ENCODE data around the gene MOB3A. TPM values are rescaled to one million over a fixed set of nuclear protein-coding genes. Genes with fewer than 3 reads are reported as not detected.

MOB3A gene
- total RNA-seq, 1 experiment from 2014 or later, result 9.2 TPM

- DNase-seq, result no peak
- Histone ChIP-seq H3K9me3 (replicated peaks) (no peaks in the 10 kb centered on the region), H3K4me1 (peaks cover 11% of the 10 kb centered on the region), H3K4me3 (no peak overlapping the region), H3K27ac (no peak overlapping the region), H3K36me3 (peaks cover 7% of the 10 kb centered on the region; the same call in 1 of the 2 replicates), H3K27me3 (no peaks in the 10 kb centered on the region)
Measured at GRCh38 chr19:2047076-2047448, 49.1 kb downstream of the MOB3A start.

DNA sequence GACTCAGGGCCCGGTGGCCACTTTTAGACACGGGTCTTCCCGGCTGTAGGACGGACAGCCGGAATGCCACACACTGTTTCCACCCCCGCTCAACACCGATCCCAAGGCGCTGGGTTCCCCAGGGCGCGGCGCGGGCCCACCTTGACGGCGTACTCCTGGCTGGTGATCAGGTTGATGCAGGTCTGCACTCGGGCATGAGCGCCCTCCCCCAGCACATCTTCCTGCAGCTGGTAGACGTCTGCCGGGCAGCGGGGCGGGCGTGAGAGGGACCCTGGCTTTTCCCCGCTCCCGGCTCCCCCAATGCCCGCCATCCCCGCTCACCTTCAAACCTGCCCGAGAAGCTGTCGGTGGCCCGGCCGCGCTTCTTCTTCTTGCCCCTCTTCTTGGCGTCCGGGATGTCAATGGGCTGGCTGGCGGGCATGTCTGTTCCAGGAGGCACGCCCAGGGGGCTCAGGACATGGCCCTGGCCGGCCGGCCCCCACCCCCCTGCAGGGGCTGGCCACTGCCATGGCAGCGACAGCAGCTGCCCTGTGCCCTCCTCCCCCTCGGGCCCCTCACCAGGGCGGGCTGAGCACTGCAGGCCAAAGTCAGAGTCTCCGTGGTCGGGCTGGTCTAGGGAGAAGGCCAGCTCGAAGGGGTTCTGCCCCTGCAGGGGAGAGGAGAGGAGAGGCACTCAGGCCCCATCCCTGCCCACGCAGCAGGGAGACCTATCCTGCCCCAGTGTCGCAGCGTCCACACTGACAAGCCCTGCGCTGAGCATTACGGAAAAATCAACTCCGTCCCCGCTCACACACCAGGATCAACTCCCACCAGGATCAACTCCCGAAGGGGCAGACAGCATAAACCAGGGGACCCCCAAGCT, 49.8 kb downstream of the MOB3A start:
- H3K27me3 ChIP-seq, result no peaks in the 10 kb centered on the region
- H3K4me1 ChIP-seq, result peaks cover 11% of the 10 kb centered on the region
- H3K36me3 ChIP-seq, result peaks cover 9% of the 10 kb centered on the region; the same call in 1 of the 2 replicates
- no peak overlapping the region for H3K4me3 ChIP-seq
- DNase-seq, result no peak
- no peak overlapping the region for H3K27ac ChIP-seq
- H3K9me3 ChIP-seq (replicated peaks), result no peaks in the 10 kb centered on the region

DNA sequence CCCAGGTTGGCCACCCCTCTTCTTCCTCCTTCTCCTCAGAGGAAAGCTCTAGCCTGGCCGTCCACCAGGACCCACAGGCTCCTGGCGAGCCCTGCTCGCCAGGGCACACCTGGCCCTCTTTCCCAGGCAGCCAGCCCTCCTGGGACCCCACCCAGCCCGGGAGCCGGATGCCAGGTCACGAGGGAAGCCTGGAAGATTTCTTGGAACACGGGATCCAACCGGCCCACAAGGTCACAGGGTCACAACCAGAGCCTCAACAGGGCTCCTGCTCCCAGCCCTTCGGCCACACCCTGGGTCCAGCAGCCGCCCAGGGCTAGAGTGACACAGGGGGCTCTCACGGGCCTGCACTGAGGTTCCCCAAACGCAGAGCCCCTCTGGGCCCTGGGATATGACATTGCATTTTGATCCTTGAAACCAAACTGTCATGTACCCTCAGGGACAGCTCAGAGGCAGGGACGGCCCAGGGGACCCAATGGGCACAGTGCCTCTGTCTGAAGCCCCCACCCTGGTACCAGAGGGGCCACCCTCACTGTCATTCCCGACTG, 50.6 kb downstream of the MOB3A start:
- H3K4me1 ChIP-seq, result peaks cover 11% of the 10 kb centered on the region
- DNase-seq, result no peak
- H3K27ac ChIP-seq, result no peak overlapping the region
- no peak overlapping the region for H3K4me3 ChIP-seq
- no peaks in the 10 kb centered on the region for H3K9me3 ChIP-seq (replicated peaks)
- H3K36me3 ChIP-seq, result peaks cover 9% of the 10 kb centered on the region; the same call in 1 of the 2 replicates
- H3K27me3 ChIP-seq, result no peaks in the 10 kb centered on the region

DNA sequence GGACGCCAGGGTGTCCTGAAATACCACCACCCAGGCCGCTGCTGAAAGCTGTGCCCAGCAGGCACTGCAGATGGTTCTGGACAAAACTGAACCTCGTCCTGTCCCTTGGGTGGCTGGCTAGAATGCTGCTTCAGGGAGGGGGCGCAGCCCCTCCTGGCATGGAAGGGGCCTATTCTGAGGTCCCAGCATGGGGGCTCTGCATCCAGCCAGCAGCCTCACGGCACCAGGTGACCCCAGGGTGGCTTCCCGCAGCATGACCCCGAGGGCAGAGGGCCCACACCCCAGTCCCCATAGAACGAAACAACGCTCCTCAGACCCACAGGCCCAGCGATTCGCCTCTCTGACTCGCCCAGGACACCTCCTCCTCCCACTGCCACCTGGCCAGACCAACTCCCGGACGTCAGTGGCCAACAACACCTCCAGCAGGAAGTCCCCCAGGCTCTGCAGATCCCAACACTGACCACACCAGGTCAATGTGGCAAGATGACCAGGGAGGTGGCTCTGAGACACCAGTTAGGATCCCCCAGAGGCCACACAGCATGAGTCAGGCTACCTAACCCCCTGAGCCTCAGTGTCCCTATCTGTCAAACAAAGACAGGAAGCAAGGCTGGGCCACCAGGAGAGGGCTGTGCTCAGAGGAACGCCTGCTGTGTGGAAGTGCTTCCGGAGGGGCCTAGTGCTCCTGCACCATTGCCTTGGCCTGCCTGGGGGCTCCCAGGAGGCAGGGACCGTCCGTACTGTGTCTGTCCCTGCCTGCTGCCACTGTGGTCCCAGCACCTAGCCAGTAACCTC, 51.2 kb downstream of the MOB3A start:
- no peak overlapping the region for H3K4me3 ChIP-seq
- no peak overlapping the region for H3K27ac ChIP-seq
- no peaks in the 10 kb centered on the region for H3K27me3 ChIP-seq
- peaks cover 9% of the 10 kb centered on the region; the same call in 1 of the 2 replicates for H3K36me3 ChIP-seq
- no peak for DNase-seq
- no peaks in the 10 kb centered on the region for H3K9me3 ChIP-seq (replicated peaks)
- peaks cover 11% of the 10 kb centered on the region for H3K4me1 ChIP-seq

DNA sequence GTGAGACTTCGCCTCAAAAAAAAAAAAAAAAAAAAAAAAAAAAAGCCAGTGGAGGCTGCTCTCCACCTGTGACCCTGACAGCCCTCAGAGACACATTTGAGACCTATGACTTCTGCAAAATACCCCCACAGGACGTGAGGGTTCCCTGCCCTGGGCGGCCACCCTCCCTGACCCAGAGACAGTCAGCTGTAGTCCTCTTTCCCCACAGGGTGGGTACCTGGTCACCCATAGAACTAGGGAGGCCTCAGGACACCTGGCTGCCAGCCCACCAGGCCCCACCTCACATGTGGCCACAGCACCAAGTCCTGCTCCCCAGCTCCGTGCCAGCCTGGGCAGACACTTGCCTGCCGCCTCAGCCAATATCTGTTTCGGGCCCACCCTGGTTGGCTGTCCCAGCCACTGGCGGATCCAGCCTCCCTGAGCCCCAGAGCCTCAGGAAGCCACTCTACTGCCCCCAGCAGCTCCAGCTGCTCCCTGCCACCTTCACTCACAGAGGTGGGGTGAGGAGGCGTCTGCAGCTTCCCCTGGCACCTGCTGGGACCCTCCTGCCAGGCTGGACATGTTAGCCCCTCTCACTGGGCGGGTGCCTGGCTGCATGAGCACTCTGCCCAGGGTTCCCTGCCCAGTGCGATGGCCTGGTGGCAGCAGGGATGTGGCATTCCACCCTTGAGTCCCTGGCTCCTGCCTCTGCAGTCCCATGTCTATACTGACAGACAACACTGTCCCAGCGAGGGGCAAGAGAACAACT, 52.0 kb downstream of the MOB3A start:
- no peak for DNase-seq
- H3K27me3 ChIP-seq, result no peaks in the 10 kb centered on the region
- H3K27ac ChIP-seq, result no peak overlapping the region
- no peak overlapping the region for H3K4me3 ChIP-seq
- peaks cover 11% of the 10 kb centered on the region for H3K4me1 ChIP-seq
- H3K9me3 ChIP-seq (replicated peaks), result no peaks in the 10 kb centered on the region
- peaks cover 9% of the 10 kb centered on the region; the same call in 1 of the 2 replicates for H3K36me3 ChIP-seq

GRCh38 chr19:2043251-2043641, 52.9 kb downstream of the MOB3A start:
- no peak for DNase-seq
- H3K36me3 ChIP-seq, result peaks cover 9% of the 10 kb centered on the region; the same call in 1 of the 2 replicates
- peaks cover 11% of the 10 kb centered on the region for H3K4me1 ChIP-seq
- no peak overlapping the region for H3K27ac ChIP-seq
- H3K27me3 ChIP-seq, result no peaks in the 10 kb centered on the region
- H3K4me3 ChIP-seq, result no peak overlapping the region
- no peaks in the 10 kb centered on the region for H3K9me3 ChIP-seq (replicated peaks)

DNA sequence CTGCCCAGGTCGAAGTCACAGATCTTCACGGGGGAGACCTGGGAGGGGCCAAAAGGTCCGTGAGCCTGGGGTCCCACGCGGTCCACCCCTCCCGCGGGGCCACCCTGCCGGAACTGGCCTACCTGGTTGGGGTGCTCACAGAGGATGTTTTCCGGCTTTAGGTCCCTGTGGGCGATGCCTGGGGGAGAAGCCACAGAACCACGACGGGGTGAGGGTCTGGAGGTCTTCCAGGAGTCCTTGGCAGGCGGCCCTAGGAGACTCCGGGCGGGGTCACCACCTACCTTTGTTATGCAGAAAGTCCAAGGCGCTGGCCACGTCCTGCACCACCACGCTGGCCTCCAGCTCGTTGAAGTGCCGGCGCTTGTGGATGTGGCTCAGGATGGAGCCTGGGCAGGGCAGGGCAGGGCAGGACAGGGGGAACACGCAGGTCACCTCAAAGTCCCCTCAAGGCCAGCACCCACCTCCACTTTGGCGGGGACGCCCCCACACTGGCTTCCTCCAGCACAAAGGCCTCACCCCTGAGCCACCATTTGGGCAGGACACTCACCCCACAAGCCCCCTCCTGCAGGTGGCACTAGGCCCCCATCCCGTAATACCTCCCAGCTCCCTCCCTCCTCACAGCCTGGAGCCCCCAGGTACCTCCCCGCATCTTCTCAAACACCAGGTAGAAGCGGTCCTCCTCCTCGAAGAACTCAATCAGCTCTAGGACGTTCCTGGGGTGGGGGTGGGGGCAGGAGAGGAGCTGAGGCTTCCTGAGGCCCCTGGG, 53.5 kb downstream of the MOB3A start:
- H3K4me1 ChIP-seq, result peaks cover 8% of the 10 kb centered on the region
- H3K4me3 ChIP-seq, result no peak overlapping the region
- H3K36me3 ChIP-seq, result peaks cover 9% of the 10 kb centered on the region; the same call in 1 of the 2 replicates
- DNase-seq, result no peak
- H3K9me3 ChIP-seq (replicated peaks), result no peaks in the 10 kb centered on the region
- no peaks in the 10 kb centered on the region for H3K27me3 ChIP-seq
- H3K27ac ChIP-seq, result no peak overlapping the region

GRCh38 chr19:2041683-2042484, 54.2 kb downstream of the MOB3A start:
- peaks cover under 1% of the 10 kb centered on the region; the same call in 1 of the 2 replicates for H3K4me1 ChIP-seq
- no peak overlapping the region for H3K4me3 ChIP-seq
- H3K36me3 ChIP-seq, result peaks cover 9% of the 10 kb centered on the region; the same call in 1 of the 2 replicates
- no peak overlapping the region for H3K27ac ChIP-seq
- no peaks in the 10 kb centered on the region for H3K9me3 ChIP-seq (replicated peaks)
- H3K27me3 ChIP-seq, result no peaks in the 10 kb centered on the region
- peak; percentile 50 to 64 for DNase-seq

DNA sequence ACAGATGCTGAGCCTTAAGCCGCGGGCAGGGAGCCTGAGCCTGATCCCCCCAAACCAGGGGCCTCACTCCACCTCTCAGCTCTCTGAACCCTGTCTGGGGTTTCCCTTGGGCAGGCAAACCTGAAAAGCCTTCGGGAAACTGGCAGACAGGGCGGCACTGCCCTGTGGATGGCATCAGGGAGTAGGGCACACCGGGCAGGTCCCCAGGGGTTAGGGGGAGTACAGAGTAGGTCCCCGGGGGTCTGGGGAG, 54.8 kb downstream of the MOB3A start:
- Histone ChIP-seq H3K27me3 (no peaks in the 10 kb centered on the region), H3K4me1 (no peaks in the 10 kb centered on the region), H3K36me3 (peaks cover 9% of the 10 kb centered on the region; the same call in 1 of the 2 replicates), H3K9me3 (replicated peaks) (no peaks in the 10 kb centered on the region), H3K4me3 (no peak overlapping the region), H3K27ac (no peak overlapping the region)
- DNase-seq, result no peak

DNA sequence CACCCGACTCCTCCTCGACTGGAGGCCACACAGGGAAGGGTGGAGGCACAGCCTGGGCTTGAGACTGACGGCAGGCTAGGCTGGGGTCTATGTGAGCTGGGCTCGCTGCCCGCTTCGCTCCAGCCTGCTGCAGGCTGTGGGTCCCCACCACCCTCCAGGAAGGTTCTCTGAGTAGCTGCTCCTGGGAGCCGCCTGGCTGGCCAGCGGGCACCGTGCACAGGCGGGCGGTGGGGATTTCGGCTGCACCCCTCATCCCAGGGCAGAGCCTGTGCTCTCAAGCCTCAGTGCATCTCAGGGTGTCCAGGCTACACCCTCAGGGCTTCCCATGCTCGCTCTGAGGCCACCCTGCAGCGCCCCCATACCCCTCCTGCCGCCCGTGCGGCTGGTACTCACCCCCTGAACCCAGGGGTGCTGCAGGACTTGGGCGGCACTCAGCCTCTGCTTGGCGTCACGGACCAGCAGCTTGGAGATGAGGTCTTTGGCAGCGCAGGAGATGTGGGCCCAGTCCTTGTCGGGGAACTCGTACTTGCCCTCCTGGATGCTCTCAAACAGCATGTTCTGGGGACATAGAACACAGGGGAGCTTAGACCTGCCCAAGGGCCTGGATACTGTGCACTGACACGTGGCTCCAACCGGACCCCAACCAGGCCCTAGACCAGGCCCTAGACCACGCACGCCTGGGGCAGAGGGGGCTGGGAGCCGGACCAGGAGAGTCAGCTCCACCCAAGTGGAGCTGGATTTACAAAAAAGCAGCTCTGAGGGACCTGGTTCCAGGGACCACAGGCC, 55.3 kb downstream of the MOB3A start:
- Histone ChIP-seq H3K4me1 (no peaks in the 10 kb centered on the region), H3K27me3 (no peaks in the 10 kb centered on the region), H3K27ac (no peak overlapping the region), H3K9me3 (replicated peaks) (no peaks in the 10 kb centered on the region), H3K4me3 (no peak overlapping the region), H3K36me3 (peaks cover 7% of the 10 kb centered on the region; the same call in 1 of the 2 replicates)
- no peak for DNase-seq

DNA sequence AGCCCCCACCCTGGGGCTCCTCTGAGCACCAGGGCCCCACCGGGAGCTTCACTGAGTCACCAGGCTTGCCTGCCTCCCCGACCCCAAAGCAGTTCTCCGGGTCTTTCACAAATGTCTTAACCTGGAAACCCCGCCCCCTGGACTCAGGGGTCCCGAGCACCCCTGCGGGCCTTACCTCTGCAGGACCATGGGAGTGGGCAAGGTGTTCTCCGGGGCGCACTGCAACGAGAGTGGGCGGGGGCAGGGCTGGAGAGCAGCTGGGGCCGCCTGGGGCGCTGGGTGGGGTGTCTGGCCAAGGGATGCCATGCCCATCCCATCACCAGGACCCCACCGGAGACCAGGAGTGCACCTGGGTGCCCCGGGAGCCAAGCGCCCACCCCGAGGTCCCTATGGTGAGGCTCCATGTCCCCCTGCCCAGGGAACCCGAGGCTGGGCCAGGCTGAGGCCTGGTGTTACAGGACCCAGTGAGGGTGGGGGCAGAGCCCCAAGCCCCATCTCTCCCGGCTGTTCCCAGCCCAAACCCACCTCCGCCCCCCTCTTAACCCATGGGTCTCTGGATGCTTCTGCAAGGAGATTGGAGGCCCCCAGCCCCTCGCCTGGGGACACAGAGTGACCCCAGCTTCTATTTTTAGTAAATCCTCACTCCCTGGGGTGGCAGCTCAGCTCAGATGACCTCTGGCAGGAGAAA, 56.0 kb downstream of the MOB3A start:
- Histone ChIP-seq H3K4me1 (no peaks in the 10 kb centered on the region), H3K4me3 (no peak overlapping the region), H3K36me3 (peaks cover 7% of the 10 kb centered on the region; the same call in 1 of the 2 replicates), H3K27me3 (no peaks in the 10 kb centered on the region), H3K9me3 (replicated peaks) (no peaks in the 10 kb centered on the region), H3K27ac (no peak overlapping the region)
- DNase-seq, result no peak

Measured in SJCRH30 (cell line).